ENCODE results near the gene KCNF1. TPM values are rescaled to one million over a fixed set of nuclear protein-coding genes. Genes with fewer than 3 reads are reported as not detected.

Gene KCNF1
- total RNA-seq, 1 experiment from 2014 or later, result 0.29 TPM

DNA sequence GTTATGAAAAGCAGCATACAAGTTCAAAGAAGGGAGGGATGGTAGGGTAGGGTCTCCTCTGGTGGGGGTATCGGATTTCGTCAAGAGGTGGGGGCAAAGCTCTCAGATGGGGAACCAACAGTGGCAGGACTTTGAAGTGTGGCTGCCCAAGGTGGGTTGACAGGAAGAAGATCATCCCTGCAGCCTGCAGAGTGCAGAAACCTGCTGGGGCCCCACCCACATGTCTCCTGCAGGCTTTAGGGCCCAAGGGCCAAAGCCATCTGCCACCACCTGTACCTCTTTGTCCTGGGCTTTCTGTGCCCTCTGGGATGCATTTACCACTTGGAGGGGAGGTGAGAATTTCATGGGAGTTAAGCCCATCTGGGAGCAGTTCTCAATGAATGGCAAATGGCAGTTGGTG lies 42.7 kb downstream of the KCNF1 start:
- no peaks in the 10 kb centered on the region for H3K4me1 Mint-ChIP-seq (ENCODE audit: low read depth, unreplicated experiment)
- H3K36me3 Mint-ChIP-seq (ENCODE audit: insufficient read depth, unreplicated experiment), result peaks cover 9% of the 10 kb centered on the region
- CTCF ChIA-PET, result no interaction called here
- peaks cover 6% of the 10 kb centered on the region; the same call in 1 of the 2 replicates for H3K9me3 ChIP-seq
- no TSS peak for BruUV-seq (replicated peaks)
- no peak overlapping the region for H3K27ac Mint-ChIP-seq (ENCODE audit: unreplicated experiment)
- H3K36me3 ChIP-seq (ENCODE audit: control insufficient read depth, insufficient read depth, low read length), result no peaks in the 10 kb centered on the region
- no peaks in the 10 kb centered on the region for H3K27me3 ChIP-seq (replicated peaks; ENCODE audit: control insufficient read depth, insufficient read depth, low read length)
- intact Hi-C loops (cut with micrococcal nuclease; ENCODE audit: unreplicated experiment), result no loop called here
- no peak for DNase-seq
- TF ChIP-seq, protein P1, sequence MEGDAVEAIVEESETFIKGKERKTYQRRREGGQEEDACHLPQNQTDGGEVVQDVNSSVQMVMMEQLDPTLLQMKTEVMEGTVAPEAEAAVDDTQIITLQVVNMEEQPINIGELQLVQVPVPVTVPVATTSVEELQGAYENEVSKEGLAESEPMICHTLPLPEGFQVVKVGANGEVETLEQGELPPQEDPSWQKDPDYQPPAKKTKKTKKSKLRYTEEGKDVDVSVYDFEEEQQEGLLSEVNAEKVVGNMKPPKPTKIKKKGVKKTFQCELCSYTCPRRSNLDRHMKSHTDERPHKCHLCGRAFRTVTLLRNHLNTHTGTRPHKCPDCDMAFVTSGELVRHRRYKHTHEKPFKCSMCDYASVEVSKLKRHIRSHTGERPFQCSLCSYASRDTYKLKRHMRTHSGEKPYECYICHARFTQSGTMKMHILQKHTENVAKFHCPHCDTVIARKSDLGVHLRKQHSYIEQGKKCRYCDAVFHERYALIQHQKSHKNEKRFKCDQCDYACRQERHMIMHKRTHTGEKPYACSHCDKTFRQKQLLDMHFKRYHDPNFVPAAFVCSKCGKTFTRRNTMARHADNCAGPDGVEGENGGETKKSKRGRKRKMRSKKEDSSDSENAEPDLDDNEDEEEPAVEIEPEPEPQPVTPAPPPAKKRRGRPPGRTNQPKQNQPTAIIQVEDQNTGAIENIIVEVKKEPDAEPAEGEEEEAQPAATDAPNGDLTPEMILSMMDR (IDR thresholded peaks at IDR 0.05; ENCODE audit: insufficient read depth in 1 of 2, low read depth in 1 of 2, low read length in 1 of 2, severe bottlenecking in 1 of 2, unreplicated experiment in 1 of 2), result no peak
- H3K4me3 Mint-ChIP-seq (ENCODE audit: unreplicated experiment), result no peak overlapping the region
- no peak overlapping the region for H3K4me3 ChIP-seq (ENCODE audit: low read depth, low read length)
- peaks cover 28% of the 10 kb centered on the region for H3K9me3 Mint-ChIP-seq (ENCODE audit: unreplicated experiment)
- peaks cover 15% of the 10 kb centered on the region for H3K27me3 Mint-ChIP-seq (ENCODE audit: insufficient read depth, unreplicated experiment)
- H3K4me1 ChIP-seq, result no peaks in the 10 kb centered on the region
- POLR2A ChIA-PET, result no interaction called here

DNA sequence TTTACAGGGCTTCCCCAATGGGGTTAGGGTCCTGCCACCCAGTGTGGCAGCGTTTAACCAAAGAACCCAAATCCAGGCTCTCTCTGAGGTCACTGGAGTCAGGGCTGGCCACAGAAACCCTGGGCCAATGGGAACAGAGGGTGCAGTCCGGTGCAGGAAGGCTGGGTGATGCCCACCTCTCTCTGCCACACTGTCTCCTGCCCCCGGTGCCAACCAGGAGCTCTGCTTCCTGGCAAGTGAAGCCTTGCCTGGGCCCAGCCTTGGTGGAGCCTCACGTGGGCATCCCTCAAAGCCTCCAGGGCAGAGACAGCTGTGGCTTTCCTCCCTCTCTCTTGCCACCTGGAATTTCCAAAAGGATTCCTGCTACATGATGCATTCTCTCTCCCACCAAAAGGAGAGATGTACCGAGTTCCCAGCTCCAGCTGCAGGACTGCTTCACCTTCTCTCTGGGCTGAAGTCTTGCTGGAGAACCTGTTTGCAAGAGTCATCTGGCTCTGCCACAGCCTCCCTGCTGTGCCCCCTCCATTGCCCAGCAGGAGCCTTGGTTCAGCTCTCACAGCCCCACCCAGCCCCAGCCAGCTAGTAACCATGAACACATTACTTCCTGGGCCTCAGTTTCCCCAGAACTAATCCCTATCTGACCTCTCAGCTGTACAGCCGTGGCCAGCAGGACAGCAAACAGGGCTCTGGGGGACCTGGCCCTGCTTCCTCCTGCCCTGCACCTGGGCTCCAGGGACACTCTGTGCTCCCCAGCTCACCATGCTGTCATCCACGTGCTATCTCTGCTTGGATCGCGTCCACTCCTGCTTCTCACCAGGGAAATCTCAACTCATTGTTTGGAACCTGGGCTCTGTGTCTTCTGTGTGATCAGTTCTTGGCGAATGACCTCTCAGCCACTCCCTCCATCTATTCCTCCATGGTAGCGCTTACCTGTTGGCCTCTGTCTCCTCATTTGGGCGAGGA lies 43.4 kb downstream of the KCNF1 start:
- Mint-ChIP-seq H3K27ac (ENCODE audit: unreplicated experiment) (no peak overlapping the region), H3K9me3 (ENCODE audit: unreplicated experiment) (peaks cover 20% of the 10 kb centered on the region), H3K4me3 (ENCODE audit: unreplicated experiment) (no peak overlapping the region), H3K4me1 (ENCODE audit: low read depth, unreplicated experiment) (no peaks in the 10 kb centered on the region), H3K27me3 (ENCODE audit: insufficient read depth, unreplicated experiment) (peaks cover 10% of the 10 kb centered on the region), H3K36me3 (ENCODE audit: insufficient read depth, unreplicated experiment) (peaks cover 9% of the 10 kb centered on the region)
- Histone ChIP-seq H3K4me1 (no peaks in the 10 kb centered on the region), H3K36me3 (ENCODE audit: control insufficient read depth, insufficient read depth, low read length) (no peaks in the 10 kb centered on the region), H3K27me3 (replicated peaks; ENCODE audit: control insufficient read depth, insufficient read depth, low read length) (no peaks in the 10 kb centered on the region), H3K4me3 (ENCODE audit: low read depth, low read length) (no peak overlapping the region), H3K9me3 (peaks cover 6% of the 10 kb centered on the region; the same call in 1 of the 2 replicates)
- no peak for DNase-seq
- TF ChIP-seq, protein P1 (IDR thresholded peaks at IDR 0.05; ENCODE audit: insufficient read depth in 1 of 2, low read depth in 1 of 2, low read length in 1 of 2, severe bottlenecking in 1 of 2, unreplicated experiment in 1 of 2), result no peak
- POLR2A ChIA-PET, result no interaction called here
- intact Hi-C loops (cut with micrococcal nuclease; ENCODE audit: unreplicated experiment), result no loop called here
- CTCF ChIA-PET, result no interaction called here
- no TSS peak for BruUV-seq (replicated peaks)

DNA sequence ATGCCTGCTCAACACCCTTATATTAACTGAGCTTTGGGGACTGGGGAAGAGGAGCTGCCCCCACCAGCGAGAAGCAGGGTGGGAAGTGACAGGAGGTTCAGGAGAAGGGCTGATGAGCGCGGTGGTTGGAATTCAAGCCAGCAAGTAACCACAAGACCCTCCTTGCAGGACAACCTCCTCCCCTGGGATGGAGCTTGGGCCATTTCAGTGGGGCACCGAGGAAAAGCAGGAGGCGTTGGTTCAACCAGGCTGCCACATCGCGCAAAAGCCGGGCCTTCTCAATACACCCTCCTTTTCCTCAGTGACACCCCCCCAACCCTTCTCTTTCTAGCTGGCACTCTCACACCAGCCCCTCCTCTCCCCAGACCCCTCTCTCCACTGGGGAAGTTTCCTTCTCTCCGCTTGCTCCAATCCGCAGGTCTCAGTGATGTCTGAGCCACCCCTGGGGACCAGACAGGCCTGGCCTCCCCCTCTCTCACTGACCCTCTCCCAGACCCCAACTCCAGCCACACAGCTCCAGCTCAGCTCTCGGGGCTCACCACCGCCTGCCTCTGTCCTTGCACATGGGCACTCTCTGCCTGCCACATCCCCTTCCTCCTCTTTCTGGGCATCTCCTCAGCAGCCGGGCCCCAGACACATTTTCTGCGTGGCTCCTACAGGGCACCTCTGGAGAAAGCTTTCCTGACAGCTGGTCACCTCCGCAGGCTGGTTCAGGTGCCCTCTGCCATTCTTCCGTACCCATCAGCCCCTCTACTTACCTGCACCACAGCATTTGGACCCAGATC lies 44.5 kb downstream of the KCNF1 start:
- TF ChIP-seq, protein P1 (IDR thresholded peaks at IDR 0.05; ENCODE audit: insufficient read depth in 1 of 2, low read depth in 1 of 2, low read length in 1 of 2, severe bottlenecking in 1 of 2, unreplicated experiment in 1 of 2), result no peak
- no peaks in the 10 kb centered on the region for H3K4me1 Mint-ChIP-seq (ENCODE audit: low read depth, unreplicated experiment)
- H3K9me3 ChIP-seq, result peaks cover 6% of the 10 kb centered on the region; the same call in 1 of the 2 replicates
- H3K27me3 Mint-ChIP-seq (ENCODE audit: insufficient read depth, unreplicated experiment), result peaks cover 6% of the 10 kb centered on the region
- ChIA-PET CTCF (no interaction called here), POLR2A (no interaction called here)
- no peak overlapping the region for H3K4me3 ChIP-seq (ENCODE audit: low read depth, low read length)
- H3K27me3 ChIP-seq (replicated peaks; ENCODE audit: control insufficient read depth, insufficient read depth, low read length), result no peaks in the 10 kb centered on the region
- no peaks in the 10 kb centered on the region for H3K4me1 ChIP-seq
- DNase-seq, result no peak
- peaks cover 9% of the 10 kb centered on the region for H3K36me3 Mint-ChIP-seq (ENCODE audit: insufficient read depth, unreplicated experiment)
- no peak overlapping the region for H3K27ac Mint-ChIP-seq (ENCODE audit: unreplicated experiment)
- BruUV-seq (replicated peaks), result no TSS peak
- no peaks in the 10 kb centered on the region for H3K36me3 ChIP-seq (ENCODE audit: control insufficient read depth, insufficient read depth, low read length)
- H3K9me3 Mint-ChIP-seq (ENCODE audit: unreplicated experiment), result peaks cover 13% of the 10 kb centered on the region
- no peak overlapping the region for H3K4me3 Mint-ChIP-seq (ENCODE audit: unreplicated experiment)
- intact Hi-C loops (cut with micrococcal nuclease; ENCODE audit: unreplicated experiment), result no loop called here
